Loucy (cell line): ENCODE data around the gene TMEM42.

Source experiments
- H2AFZ ChIP-seq: fragments of 200-600 bp; sonication (generic); 2 replicates; pipeline ENCODE4 v1.6.0; 2016; ENCODE audit warnings: antibody characterized with exemption, mild to moderate bottlenecking, low read length, moderate library complexity
- H3F3A ChIP-seq: fragments of 200-600 bp; 2 replicates; pipeline ENCODE4 v1.6.0; 2016; ENCODE audit warnings: antibody characterized with exemption, low read depth, mild to moderate bottlenecking
- H3K27me3 ChIP-seq: fragments of 200-600 bp; sonication (generic); 2 replicates; pipeline ENCODE4 v1.6.1; 2014; ENCODE audit warnings: low read length, mild to moderate bottlenecking; ENCODE audit not compliant: insufficient read depth, poor library complexity, severe bottlenecking
- H3K36me3 ChIP-seq: fragments of 200-600 bp; sonication (generic); 2 replicates; pipeline ENCODE4 v1.6.1; 2016; ENCODE audit warnings: low read length; ENCODE audit not compliant: insufficient read depth
- H3K4me1 ChIP-seq: fragments of 200-600 bp; sonication (generic); 2 replicates; pipeline ENCODE4 v1.5.1; 2014; ENCODE audit warnings: low read length, mild to moderate bottlenecking; ENCODE audit not compliant: insufficient read depth, poor library complexity, severe bottlenecking
- H3K4me2 ChIP-seq: fragments of 200-600 bp; sonication (generic); 2 replicates; pipeline ENCODE4 v1.6.0; 2014; ENCODE audit warnings: antibody characterized with exemption, low read length, low read depth, mild to moderate bottlenecking; ENCODE audit not compliant: poor library complexity, severe bottlenecking
- H3K4me3 ChIP-seq: fragments of 200-600 bp; sonication (generic); 2 replicates; pipeline ENCODE4 v1.5.1; 2014; ENCODE audit warnings: low read length, mild to moderate bottlenecking, mixed read lengths; ENCODE audit not compliant: poor library complexity, severe bottlenecking
- H3K79me2 ChIP-seq: fragments of 200-600 bp; sonication (generic); 2 replicates; pipeline ENCODE4 v1.6.1; 2014; ENCODE audit warnings: low read length; ENCODE audit not compliant: insufficient read depth
- H3K9ac ChIP-seq: fragments of 200-600 bp; sonication (generic); 2 replicates; pipeline ENCODE4 v1.6.0; 2014; ENCODE audit warnings: mild to moderate bottlenecking, low read depth, low read length, moderate library complexity; ENCODE audit not compliant: poor library complexity, severe bottlenecking
- H3K9me2 ChIP-seq: fragments of 200-600 bp; sonication (generic); replicated peaks from 2 replicates; pipeline ENCODE4 v1.6.1; 2016; ENCODE audit warnings: low read depth, low read length, mixed read lengths
- H3K9me3 ChIP-seq: fragments of 200-600 bp; sonication (generic); 2 replicates; pipeline ENCODE4 v1.6.1; 2014; ENCODE audit warnings: mild to moderate bottlenecking, antibody characterized with exemption, low read length, low read depth; ENCODE audit not compliant: insufficient read depth
- H4K20me1 ChIP-seq: fragments of 200-600 bp; sonication (generic); 2 replicates; pipeline ENCODE4 v1.6.0; 2014; ENCODE audit warnings: antibody characterized with exemption, low read length, mild to moderate bottlenecking; ENCODE audit not compliant: insufficient read depth, poor library complexity, severe bottlenecking
- CTCF ChIP-seq: fragments of 200-600 bp; sonication (generic); conservative IDR thresholded peaks from 2 replicates; pipeline ENCODE4 v1.5.1; 2014; ENCODE audit warnings: mild to moderate bottlenecking, antibody characterized with exemption, low read length
- EZH2phosphoT487 ChIP-seq: fragments of 200-600 bp; IDR thresholded peaks from 2 replicates; pipeline ENCODE4 v1.6.1; 2018; ENCODE audit warnings: antibody characterized with exemption, mild to moderate bottlenecking, moderate library complexity, borderline replicate concordance

TMEM42 gene

DNA sequence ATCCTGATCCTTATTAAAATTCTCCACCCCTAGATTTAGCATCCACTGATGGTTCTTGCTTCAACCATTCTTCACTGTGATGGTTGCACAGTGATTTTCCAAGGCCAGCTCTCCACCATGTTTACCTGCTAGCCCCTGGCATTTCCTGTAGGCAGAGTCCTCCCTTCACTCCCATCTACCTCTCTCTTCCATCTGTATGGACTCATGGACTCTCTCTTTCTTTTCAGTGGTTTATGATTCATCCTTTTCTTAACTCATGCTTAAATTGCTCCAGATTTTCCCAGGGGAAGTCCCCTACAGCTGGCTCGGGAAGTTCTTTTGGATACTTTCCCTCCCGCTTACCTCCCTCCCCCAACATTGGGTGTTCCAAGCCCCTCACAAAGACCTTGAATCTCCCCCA is 31.4 kb downstream of the TMEM42 start:
- Histone ChIP-seq H3K79me2 (no peaks in the 10 kb centered on the region), H3K9me3 (no peaks in the 10 kb centered on the region), H4K20me1 (no peaks in the 10 kb centered on the region), H3K9me2 (no peaks in the 10 kb centered on the region), H3K4me3 (no peak overlapping the region), H3K27me3 (no peaks in the 10 kb centered on the region), H3K36me3 (no peaks in the 10 kb centered on the region), H3K4me2 (no peak overlapping the region), H3F3A (no peaks in the 10 kb centered on the region), H3K4me1 (no peaks in the 10 kb centered on the region), H2AFZ (no peak overlapping the region), H3K9ac (no peak overlapping the region)
- TF ChIP-seq CTCF (no peak), EZH2phosphoT487 (no peak)

DNA sequence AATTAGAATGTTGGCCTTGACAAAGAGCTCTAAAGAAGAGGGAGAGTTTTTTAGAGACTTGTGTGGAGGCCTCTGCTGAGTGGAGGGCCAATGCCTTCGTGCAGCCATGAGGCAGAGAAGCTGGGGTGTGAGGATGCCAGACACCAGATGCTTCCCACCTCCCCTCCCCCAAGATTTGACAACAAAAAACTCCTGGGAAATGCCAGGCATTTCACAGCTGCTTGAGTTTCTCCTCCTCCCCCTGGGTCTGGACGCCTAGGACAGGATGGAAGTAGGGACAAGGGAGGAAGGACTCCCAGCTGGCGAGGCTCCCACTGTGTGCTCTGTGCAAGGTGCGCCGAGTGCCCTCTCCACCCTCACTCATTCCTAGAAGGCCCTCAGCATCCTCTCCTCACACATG is 32.8 kb downstream of the TMEM42 start:
- Histone ChIP-seq H3K79me2 (no peaks in the 10 kb centered on the region), H3K9me2 (no peaks in the 10 kb centered on the region)
- no peak for TF ChIP-seq CTCF
- no peak for TF ChIP-seq EZH2phosphoT487

GRCh38 chr3:44896440-44896839 is 34.7 kb downstream of the TMEM42 start:
- H3K9me2 ChIP-seq: no peaks in the 10 kb centered on the region
- no peaks in the 10 kb centered on the region for H3K79me2 ChIP-seq
- H3K36me3 ChIP-seq: no peaks in the 10 kb centered on the region
- TF ChIP-seq CTCF (no peak), EZH2phosphoT487 (no peak)
- H3F3A ChIP-seq: no peaks in the 10 kb centered on the region
- H3K27me3 ChIP-seq: no peaks in the 10 kb centered on the region
- no peak overlapping the region for H2AFZ ChIP-seq
- no peak overlapping the region for H3K4me2 ChIP-seq
- no peak overlapping the region for H3K9ac ChIP-seq
- no peak overlapping the region for H3K4me3 ChIP-seq
- no peaks in the 10 kb centered on the region for H4K20me1 ChIP-seq
- no peaks in the 10 kb centered on the region for H3K9me3 ChIP-seq
- H3K4me1 ChIP-seq: no peaks in the 10 kb centered on the region

More for the DNA sequence above, 32.8 kb downstream of the TMEM42 start:
- Histone ChIP-seq H3K4me1 (no peaks in the 10 kb centered on the region), H3K9me3 (no peaks in the 10 kb centered on the region), H3K4me3 (no peak overlapping the region), H3K4me2 (no peak overlapping the region), H2AFZ (no peak overlapping the region), H4K20me1 (no peaks in the 10 kb centered on the region), H3F3A (no peaks in the 10 kb centered on the region), H3K36me3 (no peaks in the 10 kb centered on the region), H3K9ac (no peak overlapping the region), H3K27me3 (no peaks in the 10 kb centered on the region)
